A673 (cell line): ENCODE results near the gene SORBS2. TPM values are rescaled to one million over a fixed set of nuclear protein-coding genes. Genes with fewer than 3 reads are reported as not detected.

Source experiments
- BruUV-seq: library from RNA; stranded (reverse); fragments of 400-500 nt; replicated peaks from 2 replicates; lab custom pipeline; 2021; lab: Mats Ljungman, UMichigan
- CTCF ChIA-PET: fragments of 300-600 bp; sonication (Branson Sonifier 250); formaldehyde crosslinking; loops from one replicate; lab custom pipeline; 2022; ENCODE audit warnings: antibody characterized with exemption; lab: Charles Lee
- POLR2A ChIA-PET: fragments of 300-600 bp; sonication (Branson Sonifier 250); formaldehyde crosslinking; loops from one replicate; lab custom pipeline; 2022; ENCODE audit warnings: antibody characterized with exemption; ENCODE audit not compliant: low non-redundant PET; lab: Charles Lee
- DNase-seq: peaks from one replicate; pipeline ENCODE4 v3.0.0-alpha.2; 2015; ENCODE audit warnings: low spot score
- H3K27ac ChIP-seq: fragments of 200-600 bp; sonication (generic); 2 replicates; pipeline ENCODE4 v1.5.1; 2016; ENCODE audit warnings: mixed run types, low read depth, mild to moderate bottlenecking, mixed read lengths, antibody characterized with exemption, low read length; ENCODE audit not compliant: poor library complexity, severe bottlenecking
- H3K27me3 ChIP-seq: fragments of 200-600 bp; sonication (generic); replicated peaks from 2 replicates; pipeline ENCODE4 v1.6.1; 2017; ENCODE audit warnings: mixed run types, low read depth, mild to moderate bottlenecking, mixed read lengths, antibody characterized with exemption, low read length; ENCODE audit not compliant: insufficient read depth, poor library complexity
- H3K36me3 ChIP-seq: fragments of 200-600 bp; sonication (generic); 2 replicates; pipeline ENCODE4 v1.6.1; 2016; ENCODE audit warnings: mixed run types, mild to moderate bottlenecking, mixed read lengths, antibody characterized with exemption, low read length; ENCODE audit not compliant: insufficient read depth, poor library complexity, severe bottlenecking
- H3K4me1 ChIP-seq: fragments of 200-600 bp; sonication (generic); 2 replicates; pipeline ENCODE4 v1.6.1; 2017; ENCODE audit warnings: mixed run types, mild to moderate bottlenecking, mixed read lengths, antibody characterized with exemption, low read length; ENCODE audit not compliant: insufficient read depth, poor library complexity, severe bottlenecking
- H3K4me3 ChIP-seq: fragments of 200-600 bp; sonication (generic); 2 replicates; pipeline ENCODE4 v1.5.1; 2016; ENCODE audit warnings: low read depth, mixed run types, mild to moderate bottlenecking, mixed read lengths, low read length; ENCODE audit not compliant: poor library complexity, severe bottlenecking
- H3K9me3 ChIP-seq: fragments of 200-600 bp; sonication (generic); 2 replicates; pipeline ENCODE4 v1.6.1; 2016; ENCODE audit warnings: mixed run types, low read depth, mild to moderate bottlenecking, mixed read lengths, antibody characterized with exemption, low read length; ENCODE audit not compliant: poor library complexity, severe bottlenecking
- EZH2 ChIP-seq: fragments of 200-600 bp; sonication (generic); IDR thresholded peaks from 2 replicates; pipeline ENCODE4 v1.6.1; 2017; ENCODE audit warnings: borderline replicate concordance, low read depth, mild to moderate bottlenecking, mixed read lengths, antibody characterized with exemption, low read length; ENCODE audit not compliant: poor library complexity, severe bottlenecking
- intact Hi-C: fragments of 100-400 bp; cut with micrococcal nuclease; formaldehyde crosslinking; loops from one replicate; pipeline ENCODE4 v1.10.0; 2022; ENCODE audit not compliant: unreplicated experiment
- total RNA-seq: library from RNA; stranded (reverse); gene quantifications from 2 replicates; pipeline ENCODE4 v1.2.3, GENCODE V29; 2021
- TF ChIP-seq, protein P1 (sequence below): fragments of 300-800, 200-600 bp; sonication (generic); conservative IDR thresholded peaks from 2 replicates; pipeline ENCODE4 v1.5.1; 2017; ENCODE audit warnings: low read depth, mild to moderate bottlenecking, antibody characterized with exemption, low read length, moderate library complexity, mixed read lengths

SORBS2 gene
- total RNA-seq, 1 experiment from 2014 or later: not detected

DNA sequence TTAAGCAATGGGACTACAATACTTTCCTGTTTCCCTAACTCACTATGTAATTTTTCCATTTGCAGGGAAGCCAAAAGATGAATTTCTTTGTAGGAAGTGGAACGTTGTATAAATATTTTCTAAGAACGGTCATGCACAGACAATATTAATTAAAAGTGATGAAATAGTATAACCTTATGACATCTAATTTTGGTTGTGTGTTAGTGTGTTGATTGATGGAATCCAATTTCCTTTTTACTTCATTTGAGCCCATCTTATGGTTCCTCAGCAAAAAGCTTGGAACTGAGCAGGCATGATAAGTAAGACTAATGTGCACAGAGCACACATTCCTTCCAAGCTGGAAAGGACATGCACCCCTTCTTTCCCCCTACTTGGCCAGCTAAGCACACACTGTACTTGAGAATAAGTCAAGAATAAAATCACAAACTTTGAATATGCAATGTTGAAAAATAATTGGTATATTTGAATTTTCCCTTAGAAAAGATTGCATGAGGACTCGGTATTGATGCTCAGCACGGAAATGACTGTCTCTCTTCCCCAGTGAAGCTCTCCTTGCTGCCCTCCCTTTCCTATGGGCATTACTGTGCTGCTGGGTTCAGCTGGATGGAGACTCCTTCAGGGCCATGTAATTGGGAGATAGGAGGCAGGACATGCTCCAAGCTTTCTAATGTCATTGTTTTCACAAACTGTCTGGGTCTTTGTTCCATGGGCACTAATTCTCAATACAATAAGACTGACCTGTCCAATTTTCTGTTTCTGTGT lies 257.4 kb downstream of the SORBS2 start:
- H3K9me3 ChIP-seq: no peaks in the 10 kb centered on the region
- intact Hi-C loops: no loop called here
- no peak for DNase-seq
- CTCF ChIA-PET: no interaction called here
- H3K36me3 ChIP-seq: no peaks in the 10 kb centered on the region
- peaks cover 5% of the 10 kb centered on the region for H3K4me1 ChIP-seq
- TF ChIP-seq, protein P1, sequence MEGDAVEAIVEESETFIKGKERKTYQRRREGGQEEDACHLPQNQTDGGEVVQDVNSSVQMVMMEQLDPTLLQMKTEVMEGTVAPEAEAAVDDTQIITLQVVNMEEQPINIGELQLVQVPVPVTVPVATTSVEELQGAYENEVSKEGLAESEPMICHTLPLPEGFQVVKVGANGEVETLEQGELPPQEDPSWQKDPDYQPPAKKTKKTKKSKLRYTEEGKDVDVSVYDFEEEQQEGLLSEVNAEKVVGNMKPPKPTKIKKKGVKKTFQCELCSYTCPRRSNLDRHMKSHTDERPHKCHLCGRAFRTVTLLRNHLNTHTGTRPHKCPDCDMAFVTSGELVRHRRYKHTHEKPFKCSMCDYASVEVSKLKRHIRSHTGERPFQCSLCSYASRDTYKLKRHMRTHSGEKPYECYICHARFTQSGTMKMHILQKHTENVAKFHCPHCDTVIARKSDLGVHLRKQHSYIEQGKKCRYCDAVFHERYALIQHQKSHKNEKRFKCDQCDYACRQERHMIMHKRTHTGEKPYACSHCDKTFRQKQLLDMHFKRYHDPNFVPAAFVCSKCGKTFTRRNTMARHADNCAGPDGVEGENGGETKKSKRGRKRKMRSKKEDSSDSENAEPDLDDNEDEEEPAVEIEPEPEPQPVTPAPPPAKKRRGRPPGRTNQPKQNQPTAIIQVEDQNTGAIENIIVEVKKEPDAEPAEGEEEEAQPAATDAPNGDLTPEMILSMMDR: no peak
- TF ChIP-seq EZH2: no peak
- POLR2A ChIA-PET: no interaction called here
- H3K27ac ChIP-seq: no peak overlapping the region
- no peak overlapping the region for H3K4me3 ChIP-seq
- peaks cover 12% of the 10 kb centered on the region for H3K27me3 ChIP-seq
- no TSS peak for BruUV-seq

DNA sequence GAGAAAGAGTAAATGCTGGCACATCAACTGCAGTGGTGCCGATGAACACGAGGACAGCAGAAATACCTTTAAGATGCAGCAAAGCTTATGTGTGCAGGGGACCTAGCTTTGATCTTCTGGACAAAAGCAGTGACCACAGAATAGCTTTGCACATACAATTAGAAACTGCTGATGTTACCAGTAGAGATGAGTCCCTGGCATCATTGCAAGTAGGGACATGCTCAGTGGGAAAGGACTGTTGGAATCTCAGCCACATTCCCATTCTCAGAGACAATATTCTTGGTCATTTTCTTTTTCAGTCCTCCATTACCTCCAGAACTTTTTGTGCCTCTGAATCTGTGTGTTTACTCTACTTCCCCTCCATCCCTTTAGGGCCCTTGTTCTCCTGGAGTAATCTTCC lies 259.7 kb downstream of the SORBS2 start:
- no peak for TF ChIP-seq EZH2
- H3K27ac ChIP-seq: no peak overlapping the region
- H3K4me1 ChIP-seq: no peaks in the 10 kb centered on the region
- H3K36me3 ChIP-seq: no peaks in the 10 kb centered on the region
- CTCF ChIA-PET: no interaction called here
- BruUV-seq: no TSS peak
- POLR2A ChIA-PET: no interaction called here
- no peak overlapping the region for H3K4me3 ChIP-seq
- H3K27me3 ChIP-seq: peaks cover 12% of the 10 kb centered on the region
- intact Hi-C loops: no loop called here
- no peaks in the 10 kb centered on the region for H3K9me3 ChIP-seq
- DNase-seq: no peak

DNA sequence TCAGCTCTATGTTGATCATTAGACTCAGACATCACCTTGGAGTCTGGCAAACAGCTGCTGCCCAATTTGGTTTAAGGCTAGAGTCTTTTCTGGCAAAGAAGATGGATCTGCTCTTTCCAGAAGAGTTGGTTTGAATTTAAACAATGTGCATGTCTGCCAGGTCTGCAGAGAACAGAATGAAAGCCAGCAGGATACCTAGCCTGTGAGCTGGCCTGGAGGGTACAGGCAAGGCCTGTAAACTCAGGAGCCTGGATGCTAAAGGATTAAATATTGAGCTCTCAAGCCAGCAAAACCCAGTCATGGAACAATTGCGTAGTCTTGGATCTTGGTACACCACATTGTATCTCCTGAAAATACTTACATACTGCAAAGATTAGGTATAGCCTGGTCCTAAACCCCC lies 261.1 kb downstream of the SORBS2 start:
- peaks cover 12% of the 10 kb centered on the region for H3K27me3 ChIP-seq
- no peak overlapping the region for H3K27ac ChIP-seq
- BruUV-seq: no TSS peak
- intact Hi-C loops: no loop called here
- TF ChIP-seq, protein P1: no peak
- no peak for TF ChIP-seq EZH2
- POLR2A ChIA-PET: no interaction called here
- H3K4me1 ChIP-seq: no peaks in the 10 kb centered on the region
- no peaks in the 10 kb centered on the region for H3K36me3 ChIP-seq
- no peak for DNase-seq
- no peak overlapping the region for H3K4me3 ChIP-seq
- CTCF ChIA-PET: interaction anchor here (0.6 kb wide), 1 partner anchor 1878 kb away, joined by 3 read pairs; no protein-coding TSS in a partner anchor
- H3K9me3 ChIP-seq: no peaks in the 10 kb centered on the region
